Subcutaneous adipose tissue (tissue), 4 donors: Measurements from ENCODE around the gene CDY2B. TPM values are rescaled to one million over a fixed set of nuclear protein-coding genes. Genes with fewer than 3 reads are reported as not detected.
"Not testable (repeated sequence)": the region's sequence is repeated elsewhere in the genome, so short reads cannot be mapped to it uniquely, and the experiment has no call there.

Source experiments
- CTCF ChIP-seq: fragments of 450-650 bp; IDR thresholded peaks from one replicate; pipeline ENCODE4 v1.5.1; 2016; ENCODE audit warnings: low read depth, mild to moderate bottlenecking, control low read depth, antibody characterized with exemption, moderate library complexity
- total RNA-seq, 4 donors: library from RNA; depleted of rRNA; stranded (reverse); fragments of >200 nt; gene quantifications; one replicate each; pipeline ENCODE4 v1.1.0, GENCODE V29; 2016

Gene CDY2B
- total RNA-seq = not detected

- TF ChIP-seq CTCF = not testable (repeated sequence)
Measured at GRCh38 chrY:17880120-17880519, at the start of gene CDY2B. TSS of gene CDY2B (minus strand) at chrY:17880220. CDS start at chrY:17879892, 328 bp downstream.

Other genes starting within 250 kb of the CDY2B start
- gene CDY2A, start 145.6 kb upstream of the CDY2B start, total RNA-seq = not detected